Esophagus muscularis mucosa (tissue), 4 donors: ENCODE measurements around the gene MCTP2.

Experiments used
- EP300 ChIP-seq: sonication (generic); formaldehyde crosslinking; IDR thresholded peaks from one replicate; pipeline ENCODE4 v1.6.1; 2017; ENCODE audit warnings: antibody characterized with exemption
- POLR2A ChIP-seq: fragments of 450-650 bp; IDR thresholded peaks from one replicate; pipeline ENCODE4 v1.6.1; 2017; ENCODE audit warnings: antibody characterized with exemption, moderate library complexity, mild to moderate bottlenecking, low read depth
- TF ChIP-seq, protein P1 (sequence below), 3 experiments: fragments of 200-600 bp in 2 of 3; fragments of 450-650 bp in 1 of 3; sonication (generic) in 2 of 3; IDR thresholded peaks; one replicate each; pipeline ENCODE4 v1.5.1; 2017 to 2019; ENCODE audit warnings: antibody characterized with exemption in 3 of 3, mild to moderate bottlenecking in 2 of 3, moderate library complexity in 1 of 3

DNA sequence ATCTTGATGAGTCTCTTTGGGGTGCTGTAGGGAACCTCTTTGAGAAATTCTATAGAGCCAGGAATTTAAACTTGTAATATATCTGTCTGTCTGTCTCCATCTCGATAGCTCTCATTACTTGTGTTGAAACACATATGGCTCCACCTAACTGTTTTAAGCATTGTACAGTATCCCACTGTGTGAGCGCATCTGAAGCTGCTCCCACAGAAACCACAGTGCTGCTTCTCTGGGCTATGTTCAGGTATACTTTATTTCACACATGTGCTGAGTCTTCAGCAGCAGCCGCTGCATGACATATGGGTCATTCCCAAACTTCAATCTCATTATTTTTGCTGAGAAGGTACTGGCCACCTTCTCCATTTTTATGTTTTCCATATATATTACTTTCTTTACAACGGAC lies 63.9 kb downstream of the MCTP2 start:
- TF ChIP-seq EP300 (no peak), POLR2A (no peak)
- TF ChIP-seq, protein P1, sequence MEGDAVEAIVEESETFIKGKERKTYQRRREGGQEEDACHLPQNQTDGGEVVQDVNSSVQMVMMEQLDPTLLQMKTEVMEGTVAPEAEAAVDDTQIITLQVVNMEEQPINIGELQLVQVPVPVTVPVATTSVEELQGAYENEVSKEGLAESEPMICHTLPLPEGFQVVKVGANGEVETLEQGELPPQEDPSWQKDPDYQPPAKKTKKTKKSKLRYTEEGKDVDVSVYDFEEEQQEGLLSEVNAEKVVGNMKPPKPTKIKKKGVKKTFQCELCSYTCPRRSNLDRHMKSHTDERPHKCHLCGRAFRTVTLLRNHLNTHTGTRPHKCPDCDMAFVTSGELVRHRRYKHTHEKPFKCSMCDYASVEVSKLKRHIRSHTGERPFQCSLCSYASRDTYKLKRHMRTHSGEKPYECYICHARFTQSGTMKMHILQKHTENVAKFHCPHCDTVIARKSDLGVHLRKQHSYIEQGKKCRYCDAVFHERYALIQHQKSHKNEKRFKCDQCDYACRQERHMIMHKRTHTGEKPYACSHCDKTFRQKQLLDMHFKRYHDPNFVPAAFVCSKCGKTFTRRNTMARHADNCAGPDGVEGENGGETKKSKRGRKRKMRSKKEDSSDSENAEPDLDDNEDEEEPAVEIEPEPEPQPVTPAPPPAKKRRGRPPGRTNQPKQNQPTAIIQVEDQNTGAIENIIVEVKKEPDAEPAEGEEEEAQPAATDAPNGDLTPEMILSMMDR (IDR thresholded peaks at IDR 0.05) = no peak
